ENCODE measurements around the gene TYRO3.
"Not testable (repeated sequence)": the region's sequence is repeated elsewhere in the genome, so short reads cannot be mapped to it uniquely, and the experiment has no call there.

- TF ChIP-seq CTCF, POLR2A (IDR thresholded peaks at IDR 0.05): not testable (repeated sequence)
These were observed 10.2 kb downstream of the TYRO3 start for GRCh38 chr15:41569232-41569631.
